Activated B cell treated with CpG ODN at 0.5 μM for 24 hours (primary cell): Measurements from ENCODE around the gene MEF2C. TPM values are rescaled to one million over a fixed set of nuclear protein-coding genes. Genes with fewer than 3 reads are reported as not detected.

ENCODE experiments used
- ATAC-seq: fragments of 200-7000 bp; cut with Tn5 transposase; one replicate; pipeline ENCODE4 v1.10.0; 2021; ENCODE audit warnings: low read depth, mild to moderate bottlenecking, moderate library complexity
- CTCF ChIA-PET: fragments of 350-600 bp; sonication (Branson Sonifier 250); formaldehyde crosslinking; loops from one replicate; lab custom pipeline; 2021; ENCODE audit warnings: antibody characterized with exemption; lab: Charles Lee
- POLR2A ChIA-PET: fragments of 350-600 bp; sonication (Branson Sonifier 250); formaldehyde crosslinking; loops from one replicate; lab custom pipeline; 2021; ENCODE audit warnings: antibody characterized with exemption; lab: Charles Lee
- DNase-seq: peaks from one replicate; pipeline ENCODE4 v3.0.0; 2022
- H3K27ac Mint-ChIP-seq: one replicate; pipeline ENCODE4 v1.8.0; 2020; ENCODE audit warnings: mixed read lengths
- H3K27me3 Mint-ChIP-seq: one replicate; pipeline ENCODE4 v1.8.0; 2021; ENCODE audit warnings: mixed read lengths
- H3K36me3 Mint-ChIP-seq: one replicate; pipeline ENCODE4 v1.8.0; 2021; ENCODE audit warnings: low read depth, mixed read lengths
- H3K4me1 Mint-ChIP-seq: one replicate; pipeline ENCODE4 v1.8.0; 2021; ENCODE audit warnings: mixed read lengths
- H3K4me3 Mint-ChIP-seq: one replicate; pipeline ENCODE4 v1.8.0; 2020; ENCODE audit warnings: mild to moderate bottlenecking, mixed read lengths
- H3K9me3 Mint-ChIP-seq: one replicate; pipeline ENCODE4 v1.8.0; 2020; ENCODE audit warnings: mixed read lengths
- CTCF ChIP-seq: fragments of 200-600 bp; IDR thresholded peaks from one replicate; pipeline ENCODE4 v1.8.0; 2022; ENCODE audit warnings: antibody characterized with exemption, mild to moderate bottlenecking
- intact Hi-C: fragments of 100-400 bp; cut with micrococcal nuclease; formaldehyde crosslinking; loops from one replicate; pipeline ENCODE4 v1.15.1; 2024
- total RNA-seq: library from RNA; stranded (reverse); gene quantifications from 2 replicates; pipeline ENCODE4 v1.2.3, GENCODE V29; 2022

Gene MEF2C
- total RNA-seq, 1 donor from 2014 or later: 359 TPM

DNA sequence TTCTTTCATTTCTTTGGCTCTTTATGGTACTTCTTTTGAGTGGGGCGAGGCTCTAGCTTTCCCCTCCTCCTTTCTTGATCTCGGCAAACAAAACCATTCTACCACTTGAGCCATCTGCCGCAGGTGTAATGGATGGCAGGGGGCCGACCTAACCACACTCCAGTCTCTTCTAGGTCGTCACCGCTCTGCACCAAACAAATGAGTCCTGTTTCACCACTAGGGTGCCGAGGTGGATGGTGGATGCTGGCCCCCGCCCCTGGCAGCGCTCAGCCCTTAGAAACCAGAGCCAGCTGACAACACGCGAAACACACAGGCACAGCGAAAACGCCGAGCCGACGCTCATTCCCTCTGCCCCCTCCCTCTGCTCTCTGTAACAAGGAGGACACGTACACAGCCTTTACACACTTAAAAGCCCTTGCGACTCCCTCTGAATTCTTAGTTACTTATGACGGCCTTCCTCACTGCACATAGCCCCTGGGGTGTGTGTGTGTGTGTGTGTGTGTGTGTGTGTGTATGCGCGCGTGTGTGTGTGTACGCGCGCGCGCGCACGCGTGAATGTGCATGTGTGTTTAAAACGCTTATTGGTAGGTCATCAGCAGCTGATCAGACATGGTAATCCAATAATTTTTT, 199.4 kb downstream of the MEF2C start:
- ATAC-seq (no peak), DNase-seq (no peak)
- ChIA-PET CTCF (interaction anchor here (1.0 kb wide), 1 partner anchor 9 kb away, joined by 3 read pairs; no protein-coding TSS in a partner anchor), POLR2A (no interaction called here)
- intact Hi-C loops: loop anchor here (1.0 kb wide), 1 partner anchor 8 kb away; no protein-coding TSS in a partner anchor
- no peak for TF ChIP-seq CTCF
- Mint-ChIP-seq H3K27ac (no peak overlapping the region), H3K9me3 (peaks cover 2% of the 10 kb centered on the region), H3K4me1 (peaks cover 3% of the 10 kb centered on the region), H3K36me3 (no peaks in the 10 kb centered on the region), H3K4me3 (no peak overlapping the region), H3K27me3 (peaks cover 63% of the 10 kb centered on the region)

DNA sequence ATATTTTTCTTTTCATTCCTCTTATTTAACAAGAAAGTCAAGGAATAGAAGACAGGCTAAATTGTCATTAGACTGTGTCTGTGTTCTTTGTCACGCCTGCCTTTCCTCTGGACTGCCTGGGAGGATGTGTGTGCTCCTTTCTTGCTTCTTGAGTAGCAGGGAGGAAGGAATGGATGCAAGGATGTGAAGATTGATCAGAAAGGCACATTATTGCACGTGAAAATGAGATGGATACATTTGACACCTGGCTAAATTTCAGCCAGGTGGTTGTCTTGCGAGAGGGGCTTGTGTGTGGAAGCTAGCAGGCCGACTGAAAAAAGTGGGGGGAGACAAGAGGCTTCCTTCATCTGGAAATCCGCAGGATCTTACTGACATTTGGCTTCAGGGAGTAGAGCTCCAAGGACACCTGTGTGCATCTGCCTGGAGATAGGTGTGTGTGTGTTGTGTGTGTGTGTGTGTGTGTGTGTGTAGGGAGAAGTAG, 200.1 kb downstream of the MEF2C start:
- ATAC-seq: no peak
- peaks cover 2% of the 10 kb centered on the region for H3K9me3 Mint-ChIP-seq
- peak overlapping the region; percentile 35 for H3K27ac Mint-ChIP-seq
- no peak for TF ChIP-seq CTCF
- intact Hi-C loops: loop anchor here (1.0 kb wide), 1 partner anchor 8 kb away; no protein-coding TSS in a partner anchor
- no peak for DNase-seq
- ChIA-PET CTCF (interaction anchor here (1.0 to 4.4 kb wide), 3 partner anchors 7 to 902 kb away, joined by 3 to 28 read pairs (median 13); no protein-coding TSS in a partner anchor), POLR2A (no interaction called here)
- no peak overlapping the region for H3K4me3 Mint-ChIP-seq
- H3K36me3 Mint-ChIP-seq: no peaks in the 10 kb centered on the region
- peaks cover 3% of the 10 kb centered on the region for H3K4me1 Mint-ChIP-seq
- peaks cover 64% of the 10 kb centered on the region for H3K27me3 Mint-ChIP-seq

GRCh38 chr5:88682131-88682530, 200.9 kb downstream of the MEF2C start:
- TF ChIP-seq CTCF: no peak
- Mint-ChIP-seq H3K27ac (no peak overlapping the region), H3K4me3 (no peak overlapping the region), H3K27me3 (peaks cover 66% of the 10 kb centered on the region), H3K4me1 (peaks cover 3% of the 10 kb centered on the region), H3K9me3 (peaks cover 2% of the 10 kb centered on the region), H3K36me3 (no peaks in the 10 kb centered on the region)
- POLR2A ChIA-PET: no interaction called here
- intact Hi-C loops: no loop called here
- DNase-seq: no peak
- CTCF ChIA-PET: interaction anchor here (1.0 to 4.4 kb wide), 5 partner anchors 8 to 901 kb away, joined by 3 to 28 read pairs (median 13); no protein-coding TSS in a partner anchor
- ATAC-seq: no peak

GRCh38 chr5:88681211-88681803, 201.7 kb downstream of the MEF2C start:
- ChIA-PET CTCF (interaction anchor here (1.0 to 4.4 kb wide), 5 partner anchors 9 to 900 kb away, joined by 3 to 28 read pairs (median 13); no protein-coding TSS in a partner anchor), POLR2A (interaction anchor here (0.5 kb wide), 1 partner anchor 909 kb away, joined by 4 read pairs; no protein-coding TSS in a partner anchor)
- Mint-ChIP-seq H3K4me1 (peaks cover 7% of the 10 kb centered on the region), H3K36me3 (no peaks in the 10 kb centered on the region), H3K27me3 (peaks cover 64% of the 10 kb centered on the region), H3K9me3 (peaks cover 2% of the 10 kb centered on the region), H3K4me3 (peak overlapping the region; percentile 3), H3K27ac (no peak overlapping the region)
- no peak for ATAC-seq
- intact Hi-C loops: no loop called here
- no peak for TF ChIP-seq CTCF
- DNase-seq: no peak
